NK-92 (cell line): Measurements from ENCODE around the gene AHRR.

ENCODE experiments used
- DNase-seq: peaks from one replicate; lab custom pipeline; 2025; ENCODE audit not compliant: unreplicated experiment; lab: John Stamatoyannopoulos, UW

AHRR gene

GRCh38 chr5:344668-345067 is 23.2 kb downstream of the AHRR start:
- DNase-seq: no peak

GRCh38 chr5:345404-346195 is 24.1 kb downstream of the AHRR start:
- DNase-seq: no peak

DNA sequence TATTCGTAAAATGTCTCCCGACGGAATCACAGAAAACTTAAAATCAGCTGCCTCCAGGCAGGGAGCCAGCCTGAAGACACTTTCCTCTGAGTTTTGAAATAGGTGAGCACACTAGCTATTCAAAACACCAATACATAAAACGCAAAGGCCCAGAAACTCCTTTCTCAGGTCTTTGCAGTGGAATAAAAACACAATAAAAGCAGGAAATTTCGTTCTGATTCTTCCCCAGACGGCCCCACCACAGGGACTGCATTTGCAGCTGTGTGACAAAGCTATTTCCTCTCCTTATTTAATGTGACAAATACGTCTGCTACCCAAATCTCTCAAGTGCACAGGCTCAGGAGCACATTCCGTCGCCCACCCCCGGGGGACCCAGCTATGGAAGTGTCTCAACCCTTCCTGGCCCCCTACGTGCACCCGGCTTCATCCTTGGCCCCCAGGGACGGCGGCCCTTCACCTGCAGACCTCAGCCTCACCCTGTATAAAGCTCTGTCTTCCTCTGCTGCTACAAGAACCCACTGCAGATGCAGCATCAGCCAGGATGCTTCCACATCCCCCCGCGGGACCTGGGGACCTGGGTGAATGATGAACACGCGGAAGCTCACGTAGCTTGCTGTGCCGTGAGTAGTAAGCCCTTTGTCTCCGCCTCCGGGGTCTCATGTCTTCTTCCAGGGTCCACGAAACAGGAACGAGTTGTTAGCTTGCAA is 24.9 kb downstream of the AHRR start:
- no peak for DNase-seq

GRCh38 chr5:347712-348284 is 26.3 kb downstream of the AHRR start:
- DNase-seq: no peak

DNA sequence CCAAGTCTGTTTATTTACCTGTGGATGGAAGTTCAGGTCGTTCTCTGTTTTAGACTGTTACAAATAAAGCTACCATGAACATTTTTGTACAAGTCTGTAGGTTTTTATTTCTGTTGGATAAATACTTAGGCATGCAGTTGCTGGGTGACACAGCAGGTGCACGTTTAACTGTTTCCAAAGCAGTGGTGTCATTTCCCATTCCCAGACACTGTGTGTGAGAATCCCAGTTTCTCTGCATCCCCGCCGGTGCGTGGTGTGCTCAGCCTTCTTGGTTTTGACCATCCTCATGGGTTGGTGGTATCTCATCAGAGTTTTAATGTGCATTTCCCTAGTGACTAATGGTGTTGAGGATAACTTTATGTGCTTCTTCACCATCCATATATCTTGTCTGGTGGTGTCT is 27.2 kb downstream of the AHRR start:
- DNase-seq: no peak

GRCh38 chr5:350355-350754 is 28.8 kb downstream of the AHRR start:
- DNase-seq: no peak

DNA sequence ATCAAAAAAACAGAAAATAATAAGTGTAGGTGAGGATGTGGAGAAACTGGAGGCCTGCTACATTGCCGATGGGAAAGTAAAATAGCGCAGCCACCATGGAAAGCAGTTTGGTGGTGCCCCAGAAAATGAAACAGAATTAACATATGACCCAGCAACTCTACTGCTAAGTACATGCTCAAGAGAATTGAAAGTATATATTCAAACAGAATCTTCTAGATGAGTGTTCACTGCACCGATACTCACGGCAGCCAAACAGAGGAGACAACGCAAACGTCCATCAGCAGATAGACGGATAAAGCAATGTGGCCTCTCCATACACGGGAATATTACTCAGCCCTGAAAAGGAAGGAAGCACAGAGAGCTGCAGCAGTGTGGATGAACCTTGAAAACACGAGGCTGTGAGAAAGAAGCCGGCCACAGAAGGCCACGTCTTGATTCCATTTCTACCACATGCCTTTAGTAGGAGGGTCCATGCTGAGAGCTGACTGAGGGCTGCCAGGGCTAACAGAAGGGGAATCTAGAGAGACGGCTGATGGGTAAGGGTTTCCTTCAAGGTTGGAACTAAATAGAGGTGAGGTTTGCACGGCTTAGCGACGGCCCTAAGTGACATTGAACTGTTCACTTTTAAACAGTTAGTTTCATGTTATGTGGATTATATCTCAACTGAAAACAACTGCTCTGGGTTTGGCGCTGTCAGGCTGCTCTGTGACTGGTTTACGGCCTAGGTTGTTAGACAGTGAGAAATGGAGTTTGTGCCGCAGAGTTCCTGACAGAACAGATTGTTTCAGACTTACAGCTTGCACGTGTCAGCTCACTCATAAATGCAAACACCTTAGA is 29.8 kb downstream of the AHRR start:
- DNase-seq: no peak

DNA sequence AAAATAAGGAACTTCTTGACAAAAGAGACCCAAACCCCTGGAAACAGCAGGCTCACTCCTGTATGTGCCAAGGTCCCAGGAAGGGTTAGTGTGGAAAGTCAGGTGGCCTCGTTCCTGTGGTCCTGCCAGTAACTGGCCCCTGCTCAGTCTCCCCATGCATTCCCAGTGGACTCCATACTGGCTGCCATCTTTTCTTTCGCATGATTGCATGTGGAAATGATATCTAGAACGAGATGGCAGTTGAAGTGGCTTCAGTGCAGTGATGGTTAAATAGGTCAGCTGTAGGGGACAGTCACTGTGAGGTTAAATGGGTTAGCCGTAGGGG is 30.4 kb downstream of the AHRR start:
- DNase-seq: no peak

GRCh38 chr5:352639-353611 is 31.4 kb downstream of the AHRR start:
- DNase-seq: no peak

DNA sequence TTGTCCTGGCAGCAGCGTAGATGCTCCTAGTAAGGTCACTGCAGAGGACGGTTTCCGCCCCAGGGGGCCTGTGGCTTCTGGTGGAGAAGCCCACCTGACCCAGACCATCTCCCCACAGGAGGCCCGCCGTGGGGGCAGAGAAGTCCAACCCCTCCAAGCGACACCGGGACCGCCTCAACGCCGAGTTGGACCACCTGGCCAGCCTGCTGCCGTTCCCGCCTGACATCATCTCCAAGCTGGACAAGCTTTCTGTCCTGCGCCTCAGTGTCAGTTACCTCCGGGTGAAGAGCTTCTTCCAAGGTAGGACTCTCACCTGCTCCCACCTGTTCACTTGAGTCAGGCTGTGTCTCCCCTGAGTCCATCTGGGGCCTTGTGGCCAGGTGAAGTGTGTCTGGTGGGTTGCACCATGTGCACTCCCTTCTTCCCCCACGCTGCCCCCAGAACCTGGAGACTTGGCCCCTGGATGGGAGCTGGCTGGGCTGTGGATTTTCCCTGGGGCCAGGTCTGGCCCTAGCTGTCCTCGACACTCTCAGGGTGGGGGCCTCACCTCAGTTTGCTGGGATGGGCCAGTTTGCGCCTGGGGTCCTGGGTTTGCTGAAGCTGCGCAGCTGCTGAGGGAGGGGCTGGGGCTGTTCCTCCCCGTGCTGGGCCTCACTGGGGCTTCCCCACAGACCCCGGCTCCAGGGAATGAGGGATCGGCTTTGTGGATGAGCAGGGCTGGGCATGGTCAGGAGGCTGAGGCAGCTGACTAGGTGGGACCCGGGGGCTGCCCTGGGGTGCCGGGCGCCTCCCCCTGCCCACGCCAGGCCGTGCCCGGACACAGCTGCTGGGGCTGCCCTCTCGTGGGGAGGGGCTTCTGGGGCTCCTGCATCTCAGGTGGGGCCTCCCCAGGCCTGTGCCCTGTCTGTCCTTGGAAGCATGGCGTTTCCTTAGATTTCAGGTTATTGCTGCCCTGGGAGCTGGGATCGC is 32.4 kb downstream of the AHRR start:
- DNase-seq: no peak

GRCh38 chr5:354581-355378 is 33.3 kb downstream of the AHRR start:
- DNase-seq: no peak

- no peak for DNase-seq
Observed at GRCh38 chr5:355379-355935, 33.9 kb downstream of the AHRR start.

- DNase-seq: no peak
Observed at GRCh38 chr5:355958-356357, 34.4 kb downstream of the AHRR start.

- no peak for DNase-seq
Observed at GRCh38 chr5:359301-359897, 37.9 kb downstream of the AHRR start.

DNA sequence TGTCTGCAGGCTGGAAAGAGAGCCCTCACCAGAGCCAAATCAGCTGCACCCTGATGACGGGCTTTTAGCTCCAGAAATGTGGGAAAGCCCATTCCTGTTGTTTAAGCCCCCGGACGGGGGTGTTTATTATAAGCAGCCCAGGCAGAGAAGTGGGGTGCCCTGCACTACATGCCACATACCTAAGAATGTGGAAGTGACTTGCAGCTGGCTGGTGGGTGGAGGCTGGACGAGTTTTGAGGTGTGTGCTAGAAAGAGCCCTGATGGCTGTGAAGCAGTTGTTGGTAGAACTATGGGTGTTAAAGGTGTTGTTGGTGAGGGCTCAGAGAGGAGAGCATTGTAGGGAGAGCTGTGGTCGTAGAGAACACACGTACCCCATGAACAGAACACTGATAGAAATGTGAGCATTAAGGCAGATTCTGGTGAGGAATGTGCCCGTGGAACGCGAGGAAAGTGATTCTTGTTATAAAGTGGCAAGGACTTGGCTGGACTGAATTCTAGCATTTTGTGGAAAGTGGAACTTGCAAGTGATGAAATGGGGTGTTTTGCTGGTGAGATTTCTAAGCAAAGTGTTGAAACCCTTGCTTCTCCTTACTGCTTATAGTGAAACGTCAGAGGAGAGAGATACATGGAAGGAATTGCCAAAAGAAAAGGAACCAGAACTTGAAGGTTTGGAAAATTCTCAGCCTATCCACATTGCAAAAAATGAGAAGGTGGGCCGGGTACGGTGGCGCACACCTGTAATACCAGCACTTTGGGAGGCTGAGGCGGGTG is 38.9 kb downstream of the AHRR start:
- no peak for DNase-seq

DNA sequence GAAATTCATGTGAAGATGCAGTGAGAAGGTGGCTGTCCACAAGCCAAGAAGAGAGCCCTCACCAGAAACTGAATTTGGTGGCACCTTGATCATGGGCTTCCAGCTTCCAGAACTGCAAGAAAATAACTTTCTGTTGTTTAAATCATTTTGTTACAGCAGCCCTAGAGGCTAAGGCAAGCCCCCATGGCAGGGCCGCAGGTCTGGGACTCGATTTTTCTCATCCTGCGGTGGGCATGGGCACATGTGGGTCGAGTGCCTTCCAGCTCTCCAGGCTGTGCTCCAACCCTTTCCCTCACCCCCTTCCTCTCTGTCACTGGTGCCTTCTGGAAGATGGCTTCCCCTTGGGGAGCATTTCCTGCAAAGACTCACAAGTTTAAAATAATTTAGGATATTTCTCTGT is 40.7 kb downstream of the AHRR start:
- DNase-seq: no peak
